HFFc6 (cell line): Measurements from ENCODE around the gene SLIT3. TPM values are rescaled to one million over a fixed set of nuclear protein-coding genes. Genes with fewer than 3 reads are reported as not detected.

Experiments used
- DNase-seq: peaks from one replicate; pipeline ENCODE4 v3.0.0-alpha.2; 2018
- H3K27ac Mint-ChIP-seq: 2 replicates; pipeline ENCODE4 v1.8.0; 2020; ENCODE audit warnings: mild to moderate bottlenecking, mixed read lengths
- H3K27me3 Mint-ChIP-seq: 2 replicates; pipeline ENCODE4 v1.8.0; 2021; ENCODE audit warnings: mild to moderate bottlenecking, moderate library complexity, mixed read lengths; ENCODE audit not compliant: insufficient read depth
- H3K36me3 Mint-ChIP-seq: 2 replicates; pipeline ENCODE4 v1.8.0; 2021; ENCODE audit warnings: low read depth, mixed read lengths
- H3K4me1 Mint-ChIP-seq: 2 replicates; pipeline ENCODE4 v1.8.0; 2020; ENCODE audit warnings: low read depth, mixed read lengths
- H3K4me3 Mint-ChIP-seq: 2 replicates; pipeline ENCODE4 v1.8.0; 2020; ENCODE audit warnings: mild to moderate bottlenecking, moderate library complexity, mixed read lengths
- H3K9me3 Mint-ChIP-seq: 2 replicates; pipeline ENCODE4 v1.8.0; 2020; ENCODE audit warnings: mild to moderate bottlenecking, mixed read lengths
- total RNA-seq, 6 experiments: library from RNA; stranded (reverse); fragmentation: NEBNext Ultra II Directional; extraction: Animal tissue kit (Norgen Biotek cat#: 25700); gene quantifications; 2 replicates in 1 of 6; 3 replicates in 5 of 6; pipeline ENCODE4 v1.2.3, GENCODE V29; 2021
- TF ChIP-seq, protein P1 (sequence below): fragments of 200-600 bp; sonication (generic); IDR thresholded peaks from 2 replicates; pipeline ENCODE4 v1.5.0; 2021; ENCODE audit warnings: antibody characterized with exemption, mild to moderate bottlenecking

SLIT3 gene
- total RNA-seq, 6 experiments from 2014 or later, result 4.2 to 8.3 (median 7.1) TPM

DNA sequence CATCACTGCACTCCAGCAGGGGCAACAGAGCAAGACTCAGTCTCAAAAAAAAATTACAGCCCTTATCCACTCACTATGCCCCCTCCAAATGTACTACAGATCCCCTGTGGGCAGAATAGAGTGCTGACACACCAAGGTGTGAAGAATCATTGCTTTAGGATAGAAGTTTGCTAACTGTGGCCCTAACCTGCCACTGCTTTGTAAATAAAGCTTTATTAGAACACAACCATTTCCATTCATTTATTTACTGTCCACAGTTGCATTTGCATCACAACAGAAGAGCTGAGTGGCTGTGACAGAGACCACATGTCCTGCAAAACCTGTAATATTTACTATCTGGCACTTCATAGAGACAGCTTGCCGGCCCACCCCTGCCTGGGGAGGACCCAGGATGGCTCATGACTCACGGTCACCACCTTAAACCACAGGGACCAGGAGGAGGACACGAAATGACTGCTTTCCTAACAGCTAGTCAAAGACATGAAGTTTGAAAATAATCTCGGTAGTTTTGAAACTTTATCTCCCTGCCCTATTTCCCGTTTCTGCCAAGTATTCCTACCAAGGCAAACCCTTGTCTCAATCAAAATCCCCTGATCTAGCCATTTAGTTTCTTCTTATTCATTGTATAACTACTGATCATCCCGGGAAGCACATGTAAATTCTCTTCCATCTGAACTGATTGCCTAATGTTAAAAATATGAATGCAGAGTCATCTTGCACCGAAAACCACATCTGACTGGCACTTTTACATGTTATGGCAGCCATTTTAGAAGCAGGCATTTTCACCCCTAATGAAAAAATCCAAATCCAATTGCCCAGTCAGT, 206.1 kb downstream of the SLIT3 start:
- Mint-ChIP-seq H3K9me3 (peaks cover 19% of the 10 kb centered on the region), H3K4me3 (peak overlapping the region; percentile 5; the same call in 1 of the 2 replicates), H3K27me3 (peaks cover 3% of the 10 kb centered on the region), H3K4me1 (peaks cover 26% of the 10 kb centered on the region), H3K27ac (peak overlapping the region; percentile 77), H3K36me3 (peaks cover 8% of the 10 kb centered on the region; the same call in 1 of the 2 replicates)
- TF ChIP-seq, protein P1, sequence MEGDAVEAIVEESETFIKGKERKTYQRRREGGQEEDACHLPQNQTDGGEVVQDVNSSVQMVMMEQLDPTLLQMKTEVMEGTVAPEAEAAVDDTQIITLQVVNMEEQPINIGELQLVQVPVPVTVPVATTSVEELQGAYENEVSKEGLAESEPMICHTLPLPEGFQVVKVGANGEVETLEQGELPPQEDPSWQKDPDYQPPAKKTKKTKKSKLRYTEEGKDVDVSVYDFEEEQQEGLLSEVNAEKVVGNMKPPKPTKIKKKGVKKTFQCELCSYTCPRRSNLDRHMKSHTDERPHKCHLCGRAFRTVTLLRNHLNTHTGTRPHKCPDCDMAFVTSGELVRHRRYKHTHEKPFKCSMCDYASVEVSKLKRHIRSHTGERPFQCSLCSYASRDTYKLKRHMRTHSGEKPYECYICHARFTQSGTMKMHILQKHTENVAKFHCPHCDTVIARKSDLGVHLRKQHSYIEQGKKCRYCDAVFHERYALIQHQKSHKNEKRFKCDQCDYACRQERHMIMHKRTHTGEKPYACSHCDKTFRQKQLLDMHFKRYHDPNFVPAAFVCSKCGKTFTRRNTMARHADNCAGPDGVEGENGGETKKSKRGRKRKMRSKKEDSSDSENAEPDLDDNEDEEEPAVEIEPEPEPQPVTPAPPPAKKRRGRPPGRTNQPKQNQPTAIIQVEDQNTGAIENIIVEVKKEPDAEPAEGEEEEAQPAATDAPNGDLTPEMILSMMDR, result no peak
- DNase-seq, result peak; percentile 26

DNA sequence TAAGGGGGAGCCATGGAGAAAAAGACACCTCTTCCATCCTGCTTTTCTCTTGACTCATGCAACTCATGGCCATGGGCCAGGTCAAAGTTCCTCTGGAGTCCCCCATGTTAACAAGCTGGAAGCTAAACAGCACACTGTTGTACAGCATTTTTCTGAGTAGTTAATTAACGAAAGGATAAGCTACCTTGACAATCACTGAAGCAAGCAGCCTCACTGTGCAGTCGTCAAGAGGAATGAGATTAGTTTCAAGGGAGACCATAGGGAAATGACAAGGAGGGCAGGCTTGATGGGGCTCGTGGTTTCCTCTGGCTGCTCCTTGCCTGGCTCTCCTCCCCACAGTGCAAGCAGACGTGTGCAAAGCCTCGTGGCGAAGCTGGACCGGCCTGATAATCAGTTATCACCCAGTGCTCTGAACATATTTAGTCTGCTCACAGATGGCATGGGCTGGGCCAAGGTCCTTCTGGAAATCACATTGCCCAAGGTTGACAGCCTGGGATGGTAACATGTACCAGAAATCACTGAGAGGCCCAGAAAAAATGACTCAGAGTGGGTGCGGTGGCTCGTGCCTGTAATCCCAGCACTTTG, 209.5 kb downstream of the SLIT3 start:
- Mint-ChIP-seq H3K27me3 (peaks cover 10% of the 10 kb centered on the region), H3K4me1 (peaks cover 16% of the 10 kb centered on the region), H3K4me3 (no peak overlapping the region), H3K27ac (no peak overlapping the region), H3K36me3 (peaks cover 8% of the 10 kb centered on the region; the same call in 1 of the 2 replicates), H3K9me3 (peaks cover 28% of the 10 kb centered on the region)
- DNase-seq, result no peak
- TF ChIP-seq, protein P1, result no peak

DNA sequence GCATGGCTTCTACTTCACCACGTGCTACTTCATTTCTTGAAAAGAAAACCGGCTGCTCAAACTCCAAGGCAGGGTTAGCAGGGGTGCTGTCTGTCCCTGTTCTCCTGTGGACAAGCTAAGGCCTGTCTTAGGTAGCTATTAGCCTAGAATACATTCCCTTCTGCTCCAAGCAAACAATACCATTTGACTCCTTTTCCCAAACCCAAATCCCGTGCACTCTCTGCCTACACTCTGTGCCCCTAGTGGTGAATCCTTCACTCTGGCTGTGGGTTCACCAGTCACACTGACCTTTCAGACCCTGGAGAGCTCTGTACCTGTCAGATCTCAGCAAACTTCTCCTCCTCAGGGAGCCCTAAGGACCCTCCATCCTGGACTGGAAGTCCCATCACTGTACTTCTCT, 211.6 kb downstream of the SLIT3 start:
- TF ChIP-seq, protein P1, result 0 out of 2 replicates have a peak, but pooled peaks have one; percentile 15
- Mint-ChIP-seq H3K36me3 (peaks cover 8% of the 10 kb centered on the region; the same call in 1 of the 2 replicates), H3K27ac (no peak overlapping the region), H3K4me1 (no peaks in the 10 kb centered on the region), H3K27me3 (peaks cover 10% of the 10 kb centered on the region), H3K9me3 (peaks cover 28% of the 10 kb centered on the region), H3K4me3 (no peak overlapping the region)
- DNase-seq, result no peak

DNA sequence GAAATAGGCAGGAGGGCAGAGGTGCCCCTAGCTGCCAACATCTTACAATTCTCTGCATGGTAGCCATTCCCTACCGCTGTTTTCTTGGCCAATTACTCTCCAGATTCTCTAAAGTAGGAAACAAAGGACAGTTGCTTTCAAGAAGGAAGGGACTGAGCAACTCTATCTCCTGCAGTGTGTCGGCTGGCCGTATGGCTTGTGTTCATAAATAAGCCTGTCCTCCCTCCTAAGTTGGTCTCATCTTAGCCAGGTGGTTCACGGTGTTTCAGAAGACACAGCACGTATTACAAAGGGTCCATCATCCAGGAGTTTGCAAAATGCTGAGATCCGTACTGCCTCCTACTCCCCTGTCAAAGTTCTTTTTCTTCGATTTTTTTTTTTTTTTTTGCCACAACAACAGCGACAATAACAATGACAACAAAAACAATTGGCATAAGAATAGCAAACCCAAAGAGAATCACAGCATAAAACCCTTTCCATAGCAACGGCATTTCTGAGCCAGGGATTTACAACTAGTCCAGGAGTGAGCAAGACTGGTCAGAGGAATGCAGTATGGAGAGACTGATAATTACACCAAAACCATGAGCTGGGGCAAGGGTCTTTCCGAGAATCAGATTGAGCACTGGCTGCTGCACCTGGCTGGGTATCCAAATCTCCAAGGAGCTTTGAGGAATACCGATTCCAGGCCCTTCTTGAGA, 212.8 kb downstream of the SLIT3 start:
- no peak for DNase-seq
- no peak overlapping the region for H3K4me3 Mint-ChIP-seq
- peaks cover 28% of the 10 kb centered on the region for H3K9me3 Mint-ChIP-seq
- peaks cover 8% of the 10 kb centered on the region; the same call in 1 of the 2 replicates for H3K36me3 Mint-ChIP-seq
- H3K4me1 Mint-ChIP-seq, result no peaks in the 10 kb centered on the region
- peaks cover 10% of the 10 kb centered on the region for H3K27me3 Mint-ChIP-seq
- TF ChIP-seq, protein P1, result no peak
- no peak overlapping the region for H3K27ac Mint-ChIP-seq

DNA sequence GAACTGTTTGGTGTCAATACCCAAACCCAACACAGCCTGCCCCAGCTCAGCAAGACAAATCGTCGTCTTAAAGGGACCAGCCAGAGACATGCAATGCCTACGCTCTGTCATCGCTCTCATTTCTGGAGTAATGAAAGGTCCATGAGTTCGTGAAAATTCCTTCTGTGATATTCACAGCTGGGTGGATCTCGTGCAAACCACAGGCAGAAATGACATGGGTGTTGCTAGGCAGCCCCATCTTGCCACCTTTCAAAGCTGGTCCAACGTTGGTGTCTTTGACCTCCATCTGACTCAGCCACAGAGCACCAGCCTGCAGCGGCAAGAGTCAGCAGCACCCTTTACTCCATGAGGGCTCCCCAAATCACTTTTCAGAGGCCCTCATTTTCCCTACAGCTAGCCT, 215.3 kb downstream of the SLIT3 start:
- peaks cover 19% of the 10 kb centered on the region for H3K9me3 Mint-ChIP-seq
- H3K4me3 Mint-ChIP-seq, result no peak overlapping the region
- H3K36me3 Mint-ChIP-seq, result peaks cover 4% of the 10 kb centered on the region; the same call in 1 of the 2 replicates
- DNase-seq, result no peak
- H3K27me3 Mint-ChIP-seq, result peaks cover 10% of the 10 kb centered on the region; the same call in 1 of the 2 replicates
- no peak overlapping the region for H3K27ac Mint-ChIP-seq
- no peaks in the 10 kb centered on the region for H3K4me1 Mint-ChIP-seq
- TF ChIP-seq, protein P1, result no peak
